Tibial nerve (tissue), 4 donors: Measurements from ENCODE around the gene CACNA1F. TPM values are rescaled to one million over a fixed set of nuclear protein-coding genes. Genes with fewer than 3 reads are reported as not detected.
A peak's percentile ranks its signal among the peaks of the same experiment; 100 is the strongest.

Source experiments
- DNase-seq, 2 donors: peaks; one replicate each; pipeline ENCODE4 v3.0.0-alpha.2; 2019; ENCODE audit warnings: low spot score in 2 of 2
- H3K27ac ChIP-seq, 4 donors: fragments of 200-600 bp; sonication (generic) in 3 of 4; one replicate each; pipeline ENCODE4 v1.5.1; 2017 to 2019; ENCODE audit warnings: mild to moderate bottlenecking in 1 of 4
- H3K27me3 ChIP-seq, 2 donors: fragments of 200-600 bp; sonication (generic) in 1 of 2; one replicate each; pipeline versions ENCODE4 v1.5.1 to v1.6.0; 2017 to 2019
- H3K36me3 ChIP-seq, 3 donors: fragments of 200-600 bp; sonication (generic); one replicate each; pipeline ENCODE4 v1.5.1; 2018 to 2019
- H3K4me1 ChIP-seq, 4 donors: fragments of 200-600 bp; sonication (generic) in 3 of 4; one replicate each; pipeline ENCODE4 v1.5.1; 2017 to 2019
- H3K4me3 ChIP-seq, 4 donors: fragments of 200-600 bp; sonication (generic) in 3 of 4; one replicate each; pipeline ENCODE4 v1.5.1; 2017 to 2019; ENCODE audit warnings: mild to moderate bottlenecking in 1 of 4, moderate library complexity in 1 of 4
- H3K9me3 ChIP-seq, 4 donors: fragments of 200-600 bp; sonication (generic) in 3 of 4; one replicate each; pipeline ENCODE4 v1.5.1; 2017 to 2019
- EP300 ChIP-seq, 2 donors: sonication (generic); formaldehyde crosslinking; IDR thresholded peaks; one replicate each; pipeline ENCODE4 v1.6.1; 2017; ENCODE audit warnings: antibody characterized with exemption in 2 of 2, mild to moderate bottlenecking in 1 of 2
- POLR2A ChIP-seq, 2 donors: fragments of 450-650 bp; IDR thresholded peaks; one replicate each; pipeline ENCODE4 v1.6.1; 2017; ENCODE audit warnings: antibody characterized with exemption in 2 of 2, mild to moderate bottlenecking in 2 of 2, moderate library complexity in 2 of 2
- WGBS, 2 donors: methylation state at CpG; one replicate each; pipeline ENCODE4 v1.1.5; 2018; 5-methylcytosine and 5-hydroxymethylcytosine counted together
- total RNA-seq, 4 donors: library from RNA; depleted of rRNA; stranded (reverse); fragments of >200 nt; gene quantifications; one replicate each; pipeline ENCODE4 v1.1.0, GENCODE V29; 2016
- TF ChIP-seq, protein P1 (sequence below), 5 experiments: fragments of 200-600 bp in 3 of 5; fragments of 450-650 bp in 2 of 5; sonication (generic) in 3 of 5; IDR thresholded peaks; one replicate each; pipeline ENCODE4 v1.5.1; 2016 to 2019; ENCODE audit warnings: antibody characterized with exemption in 5 of 5, mild to moderate bottlenecking in 3 of 5, moderate library complexity in 2 of 5

CACNA1F gene
- total RNA-seq, 4 donors from 2014 or later, result under 0.01 to 1.0 (median 0.40) TPM

DNA sequence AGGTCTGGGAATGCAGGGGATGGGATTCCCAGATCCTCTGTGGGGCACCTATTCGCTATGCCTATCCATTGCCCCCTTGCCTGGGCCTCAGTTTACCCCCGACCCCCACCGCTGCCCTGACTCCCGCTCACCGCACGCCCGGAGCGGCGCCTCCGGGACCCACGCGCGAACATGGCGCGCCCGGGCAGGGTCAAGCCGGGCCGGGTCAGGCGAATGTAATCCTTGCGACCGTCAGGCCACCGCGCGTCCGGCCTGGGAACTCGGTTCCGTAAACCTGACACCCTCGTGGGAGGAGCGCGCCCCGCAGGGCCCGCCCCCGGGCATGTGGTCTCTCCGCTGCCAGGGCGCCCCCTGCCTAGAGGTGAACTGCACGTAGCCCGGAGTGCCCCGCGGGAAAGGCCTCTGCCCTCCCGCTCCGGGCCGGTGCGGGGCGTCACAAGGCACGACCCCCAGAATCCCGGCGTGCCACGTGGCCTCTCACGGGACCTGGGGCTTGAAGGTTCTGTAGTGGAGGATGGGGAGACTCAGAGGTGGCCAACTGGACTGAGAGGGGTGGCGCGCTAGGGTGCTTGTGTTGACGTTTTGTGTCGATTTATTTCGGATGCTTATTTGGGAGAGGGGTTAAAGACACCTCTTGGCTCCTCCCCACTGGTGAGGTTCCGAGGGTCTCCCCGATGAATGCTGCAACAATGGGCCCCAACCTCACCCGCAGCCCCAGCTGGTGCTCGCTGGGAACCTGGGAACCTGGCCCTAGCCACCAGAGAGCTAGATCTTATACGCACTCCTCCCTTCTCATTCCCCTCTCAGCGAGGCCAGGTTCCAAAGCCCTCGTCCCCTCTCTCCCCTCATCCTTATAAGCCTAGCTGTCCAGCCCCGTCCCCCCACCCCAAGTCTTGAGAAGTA, 46.8 kb downstream of the CACNA1F start, which contains the start of gene PRICKLE3:
PRICKLE3 (minus strand) TSS at position 249 of the 903 bp plus-strand sequence; CDS start at position 173, 76 bp downstream.
- H3K27me3 ChIP-seq, result no peaks in the 10 kb centered on the region
- no peaks in the 10 kb centered on the region for H3K9me3 ChIP-seq
- H3K4me3 ChIP-seq, result peak within 1 kb of the TSS; percentile 32 to 65 (median 52)
- peaks cover 0 to 38% (median 4%) of the 10 kb centered on the region in 4 donors for H3K4me1 ChIP-seq
- H3K27ac ChIP-seq, result peak within 1 kb of the TSS; percentile 66 to 89 (median 85)
- peak; percentile 22 to 73 for TF ChIP-seq POLR2A (IDR thresholded peaks at IDR 0.05)
- peak in 1 of 2 donors; percentile 72 for TF ChIP-seq EP300 (IDR thresholded peaks at IDR 0.05)
- TF ChIP-seq, protein P1, sequence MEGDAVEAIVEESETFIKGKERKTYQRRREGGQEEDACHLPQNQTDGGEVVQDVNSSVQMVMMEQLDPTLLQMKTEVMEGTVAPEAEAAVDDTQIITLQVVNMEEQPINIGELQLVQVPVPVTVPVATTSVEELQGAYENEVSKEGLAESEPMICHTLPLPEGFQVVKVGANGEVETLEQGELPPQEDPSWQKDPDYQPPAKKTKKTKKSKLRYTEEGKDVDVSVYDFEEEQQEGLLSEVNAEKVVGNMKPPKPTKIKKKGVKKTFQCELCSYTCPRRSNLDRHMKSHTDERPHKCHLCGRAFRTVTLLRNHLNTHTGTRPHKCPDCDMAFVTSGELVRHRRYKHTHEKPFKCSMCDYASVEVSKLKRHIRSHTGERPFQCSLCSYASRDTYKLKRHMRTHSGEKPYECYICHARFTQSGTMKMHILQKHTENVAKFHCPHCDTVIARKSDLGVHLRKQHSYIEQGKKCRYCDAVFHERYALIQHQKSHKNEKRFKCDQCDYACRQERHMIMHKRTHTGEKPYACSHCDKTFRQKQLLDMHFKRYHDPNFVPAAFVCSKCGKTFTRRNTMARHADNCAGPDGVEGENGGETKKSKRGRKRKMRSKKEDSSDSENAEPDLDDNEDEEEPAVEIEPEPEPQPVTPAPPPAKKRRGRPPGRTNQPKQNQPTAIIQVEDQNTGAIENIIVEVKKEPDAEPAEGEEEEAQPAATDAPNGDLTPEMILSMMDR (IDR thresholded peaks at IDR 0.05), result peak; percentile 19 to 52 (median 32)
- 37 to 54% methylated on average over 13 to 21 of the region's 62 CpGs for WGBS, 2 donors
- H3K36me3 ChIP-seq, result peaks cover 0 to 9% (median 0%) of the 10 kb centered on the region in 3 donors
- peak; percentile 68 to 72 for DNase-seq

DNA sequence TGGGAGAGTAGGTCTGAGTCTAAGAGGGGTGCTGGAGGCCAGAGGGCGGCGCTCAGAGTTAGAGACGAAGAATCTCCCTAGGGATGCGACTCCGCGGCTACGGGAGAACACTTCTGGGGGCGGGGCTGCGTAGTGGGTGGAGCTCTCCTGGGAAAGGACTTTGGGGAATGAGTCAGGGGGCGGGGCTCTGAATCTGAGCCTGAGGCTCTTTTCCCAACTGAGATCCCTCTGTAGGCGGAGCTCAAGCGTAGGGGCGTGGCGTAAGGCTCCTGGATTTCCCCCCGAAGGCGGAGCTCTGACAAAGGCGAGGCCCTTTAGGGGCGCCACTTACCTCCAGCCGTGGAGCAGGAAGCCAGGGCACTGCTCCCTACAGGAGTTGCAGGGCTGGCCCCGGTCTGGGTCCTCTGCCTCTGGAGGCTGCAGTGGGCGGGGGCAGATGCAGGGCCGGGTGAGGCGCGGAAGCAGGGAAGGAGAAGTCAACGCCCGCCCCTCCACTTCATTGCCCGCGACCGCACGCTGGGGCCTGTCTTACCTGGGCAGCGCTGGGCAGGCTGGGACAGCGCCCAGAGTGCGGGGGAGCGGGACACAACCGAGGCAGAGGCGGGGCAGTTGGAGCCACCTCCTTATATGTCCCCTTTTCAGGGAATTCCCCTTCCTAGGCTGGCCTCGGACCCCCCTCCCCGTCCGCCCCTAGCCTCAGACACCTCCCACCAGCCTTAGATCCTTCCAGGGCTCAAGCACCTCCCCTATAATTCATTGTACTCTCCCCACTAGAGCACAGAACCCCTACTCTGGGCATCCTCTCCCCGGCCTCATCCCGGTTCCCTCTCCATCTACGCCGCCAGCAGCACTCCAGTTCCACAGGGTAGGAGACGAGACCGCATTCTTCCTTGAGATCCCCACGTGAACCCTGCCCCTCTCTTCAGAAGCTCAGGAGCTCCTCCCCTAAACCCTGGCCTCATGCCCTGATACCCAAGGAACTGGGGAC, 48.6 kb downstream of the CACNA1F start:
- TF ChIP-seq, protein P1 (IDR thresholded peaks at IDR 0.05), result no peak
- TF ChIP-seq EP300 (IDR thresholded peaks at IDR 0.05), result peak; percentile 21 to 72
- peak; percentile 28 to 64 for TF ChIP-seq POLR2A (IDR thresholded peaks at IDR 0.05)
- peak; percentile 89 for DNase-seq
- WGBS, 2 donors, result 26 to 48% methylated on average over 16 to 37 of the region's 46 CpGs
- peaks cover 0 to 34% (median 4%) of the 10 kb centered on the region in 4 donors for H3K4me1 ChIP-seq
- peaks cover 0 to 16% (median 0%) of the 10 kb centered on the region in 3 donors for H3K36me3 ChIP-seq
- H3K27me3 ChIP-seq, result no peaks in the 10 kb centered on the region
- H3K9me3 ChIP-seq, result no peaks in the 10 kb centered on the region
- peak overlapping the region in 3 of 4 donors; percentile 75 to 89 (median 88) for H3K27ac ChIP-seq
- H3K4me3 ChIP-seq, result peak overlapping the region; percentile 24 to 65 (median 36)

DNA sequence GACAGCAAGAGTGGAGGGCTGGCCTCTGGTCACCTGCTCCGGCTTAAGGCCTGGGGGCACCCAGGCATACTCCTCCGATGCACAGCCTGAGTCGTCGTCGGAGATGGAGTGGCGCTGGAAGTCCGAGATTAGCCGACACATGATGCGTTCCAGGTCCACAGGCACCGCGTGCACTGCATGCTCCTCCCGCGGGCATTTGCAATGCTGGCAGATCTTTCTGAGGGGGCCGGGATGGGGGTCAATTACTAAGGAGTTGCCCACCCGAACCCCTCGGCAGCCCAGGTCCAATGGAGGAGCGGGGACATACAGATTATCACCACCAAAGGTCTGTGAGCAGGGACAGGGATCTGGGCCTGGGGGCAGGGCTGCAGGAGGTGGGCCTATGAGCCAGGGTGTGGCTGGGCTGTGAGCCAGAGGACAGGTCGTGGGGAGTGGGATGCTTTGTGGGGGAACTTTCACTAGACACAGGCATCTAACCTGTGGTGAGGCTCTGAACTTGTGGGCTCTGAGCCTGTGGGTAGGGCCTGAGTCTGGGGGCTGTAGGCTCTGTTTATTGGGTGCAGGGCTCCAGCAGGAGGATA, 49.3 kb downstream of the CACNA1F start:
- Histone ChIP-seq H3K27ac (peak overlapping the region in 3 of 4 donors; percentile 71 to 89 (median 75)), H3K4me3 (peak overlapping the region in 1 of 4 donors; percentile 65), H3K4me1 (peaks cover 0 to 28% (median 4%) of the 10 kb centered on the region in 4 donors), H3K27me3 (no peaks in the 10 kb centered on the region), H3K36me3 (peaks cover 0 to 24% (median 0%) of the 10 kb centered on the region in 3 donors), H3K9me3 (no peaks in the 10 kb centered on the region)
- 87% methylated on average over 14 to 16 of the region's 18 CpGs for WGBS, 2 donors
- DNase-seq, result no peak
- TF ChIP-seq EP300 (IDR thresholded peaks at IDR 0.05) (no peak), POLR2A (IDR thresholded peaks at IDR 0.05) (no peak)
- TF ChIP-seq, protein P1 (IDR thresholded peaks at IDR 0.05), result no peak

DNA sequence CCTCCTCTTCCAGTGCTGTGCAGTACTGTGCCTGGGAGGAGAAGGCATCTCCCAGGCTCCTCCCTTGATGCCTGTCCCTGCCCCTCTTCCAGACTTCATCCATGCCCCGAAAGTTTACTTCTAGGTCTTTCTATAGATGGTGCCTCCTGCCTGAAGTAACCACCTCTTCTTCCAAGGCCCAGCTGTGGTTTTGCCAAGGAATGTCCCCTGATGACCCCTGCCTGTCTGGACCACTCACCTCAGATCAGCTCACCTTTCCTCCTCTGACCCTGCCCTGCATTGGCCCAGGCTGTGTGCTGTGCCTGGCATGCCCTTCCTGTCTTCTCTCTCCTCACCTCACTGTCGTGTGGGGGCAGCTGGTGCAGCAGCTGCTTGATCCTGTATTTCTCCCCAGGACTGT, 53.8 kb downstream of the CACNA1F start:
- TF ChIP-seq, protein P1 (IDR thresholded peaks at IDR 0.05), result no peak
- TF ChIP-seq POLR2A (IDR thresholded peaks at IDR 0.05), result no peak
- TF ChIP-seq EP300 (IDR thresholded peaks at IDR 0.05), result no peak
- H3K36me3 ChIP-seq, result peaks cover 0 to 64% (median 0%) of the 10 kb centered on the region in 3 donors
- no peak for DNase-seq
- 79 to 100% methylated on average over 1 to 2 of the region's 2 CpGs for WGBS, 2 donors
- H3K9me3 ChIP-seq, result no peaks in the 10 kb centered on the region
- no peaks in the 10 kb centered on the region for H3K27me3 ChIP-seq
- no peak overlapping the region for H3K27ac ChIP-seq
- H3K4me1 ChIP-seq, result peaks cover 0 to 8% (median 0%) of the 10 kb centered on the region in 4 donors
- no peak overlapping the region for H3K4me3 ChIP-seq
